Bronchial epithelial cell (primary cell): ENCODE results near the gene TESK2. TPM values are rescaled to one million over a fixed set of nuclear protein-coding genes. Genes with fewer than 3 reads are reported as not detected.

Source experiments
- DNase-seq: peaks from one replicate; pipeline ENCODE4 v3.0.0-alpha.2; 2010; ENCODE audit warnings: low read depth
- FAIRE-seq: peaks from 2 replicates; lab custom pipeline; 2011; peaks lifted over from hg19 to GRCh38; lab: Jason Lieb, UNC
- H3K27me3 ChIP-seq: 2 replicates; pipeline ENCODE4 v1.5.1; 2011; ENCODE audit warnings: low read length; ENCODE audit not compliant: control insufficient read depth, insufficient read depth
- H3K36me3 ChIP-seq: 2 replicates; pipeline ENCODE4 v1.5.1; 2011; ENCODE audit warnings: low read length; ENCODE audit not compliant: control insufficient read depth, insufficient read depth
- H3K4me3 ChIP-seq: 2 replicates; pipeline ENCODE4 v1.5.1; 2011; ENCODE audit warnings: mild to moderate bottlenecking, low read depth, low read length, control low read depth
- CTCF ChIP-seq: IDR thresholded peaks from 2 replicates; pipeline ENCODE4 v1.5.1; 2011; ENCODE audit warnings: mild to moderate bottlenecking, moderate library complexity, low read length, control low read depth, inconsistent platforms; ENCODE audit not compliant: insufficient read depth, severe bottlenecking
- total RNA-seq: library from RNA; depleted of rRNA; stranded (reverse); fragments of >200 nt; gene quantifications from 2 replicates; pipeline ENCODE4 v1.2.1, GENCODE V29; 2014

Gene TESK2
- total RNA-seq, 1 donor from 2014 or later: 1.6 TPM

GRCh38 chr1:45430490-45430889 lies 60.5 kb downstream of the TESK2 start:
- no peak for TF ChIP-seq CTCF
- FAIRE-seq: no peak
- Histone ChIP-seq H3K4me3 (no peak overlapping the region), H3K36me3 (no peaks in the 10 kb centered on the region), H3K27me3 (no peaks in the 10 kb centered on the region)
- no peak for DNase-seq

GRCh38 chr1:45429561-45430159 lies 61.3 kb downstream of the TESK2 start:
- Histone ChIP-seq H3K4me3 (no peak overlapping the region), H3K27me3 (no peaks in the 10 kb centered on the region), H3K36me3 (no peaks in the 10 kb centered on the region)
- DNase-seq: no peak
- no peak for FAIRE-seq
- no peak for TF ChIP-seq CTCF

DNA sequence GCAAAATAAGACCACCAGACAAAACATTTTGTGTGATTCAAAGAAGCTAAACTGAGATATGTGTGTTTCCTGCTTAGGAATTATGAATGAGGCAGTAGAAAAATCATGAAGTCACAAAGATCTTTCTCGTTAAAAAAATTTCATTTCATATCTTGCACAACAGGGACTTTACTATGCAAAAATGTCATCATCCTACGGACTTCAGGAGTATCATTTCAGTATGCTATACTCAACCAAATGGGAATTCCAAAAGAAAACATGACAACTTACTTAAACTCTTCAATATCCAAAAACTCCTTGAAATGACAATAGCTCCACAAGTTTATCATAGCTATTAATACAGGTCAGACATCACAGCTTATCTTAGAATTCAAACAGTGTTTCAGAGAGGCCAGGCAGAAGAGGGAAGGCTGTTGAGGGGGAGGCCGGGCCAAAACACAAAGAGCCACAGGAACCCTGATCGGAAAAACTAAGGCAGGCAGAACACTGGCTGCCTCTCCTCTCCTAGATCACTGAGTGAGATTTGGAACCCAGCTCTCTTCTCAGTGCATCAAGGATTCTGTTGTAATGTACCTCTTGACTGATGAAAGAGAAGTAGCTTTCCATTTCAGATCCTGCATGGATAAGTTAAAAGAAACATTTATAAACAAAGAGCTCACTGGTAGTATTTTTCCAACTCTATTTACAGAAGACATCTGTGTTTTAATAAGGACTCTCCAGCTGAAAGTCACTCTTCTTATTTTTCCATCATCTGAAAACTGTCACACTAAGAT lies 66.9 kb downstream of the TESK2 start:
- no peaks in the 10 kb centered on the region for H3K27me3 ChIP-seq
- no peak for TF ChIP-seq CTCF
- FAIRE-seq (no peak), DNase-seq (no peak)
- H3K4me3 ChIP-seq: no peak overlapping the region
- no peaks in the 10 kb centered on the region for H3K36me3 ChIP-seq

DNA sequence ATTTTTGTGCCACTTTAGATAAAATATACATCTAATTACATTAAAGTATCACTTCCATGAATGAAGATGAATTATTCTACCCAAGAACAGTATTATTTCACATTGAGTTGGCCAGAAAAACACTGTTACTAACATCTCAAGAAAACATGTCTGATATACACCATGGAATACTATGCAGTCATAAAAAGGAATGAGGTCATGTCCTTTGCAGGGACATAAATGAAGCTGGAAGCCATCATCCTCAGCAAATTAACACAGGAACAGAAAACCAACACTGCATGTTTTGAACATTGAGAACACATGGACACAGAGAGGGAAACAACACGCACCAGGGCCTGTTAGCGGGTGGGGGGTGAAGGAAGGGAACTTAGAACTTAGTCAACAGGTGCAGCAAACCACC lies 69.0 kb downstream of the TESK2 start:
- no peak for FAIRE-seq
- no peaks in the 10 kb centered on the region for H3K36me3 ChIP-seq
- no peak for DNase-seq
- H3K27me3 ChIP-seq: no peaks in the 10 kb centered on the region
- TF ChIP-seq CTCF: no peak
- no peak overlapping the region for H3K4me3 ChIP-seq

- DNase-seq (no peak), FAIRE-seq (no peak)
- no peaks in the 10 kb centered on the region for H3K27me3 ChIP-seq
- no peaks in the 10 kb centered on the region for H3K36me3 ChIP-seq
- TF ChIP-seq CTCF: no peak
- H3K4me3 ChIP-seq: no peak overlapping the region
Measured at GRCh38 chr1:45414746-45415145, 76.2 kb downstream of the TESK2 start.

DNA sequence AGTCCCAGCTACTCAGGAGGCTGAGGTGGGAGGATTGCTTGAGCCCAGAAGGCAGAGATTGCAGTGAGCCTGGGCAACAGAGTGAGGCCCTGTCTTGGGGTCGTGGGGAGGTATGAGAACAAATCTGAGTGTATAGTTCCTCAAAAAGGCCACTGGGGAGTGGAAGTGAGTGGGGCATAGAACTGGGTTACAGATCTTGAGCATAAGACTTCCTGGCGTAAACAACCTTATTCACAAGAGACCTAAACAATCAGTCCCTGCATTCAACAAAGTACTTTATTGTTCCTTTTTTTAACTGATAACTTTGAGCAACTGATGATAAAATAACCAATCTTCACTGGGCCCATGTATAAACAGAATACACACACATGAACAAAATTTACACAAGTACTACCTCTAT lies 78.1 kb downstream of the TESK2 start:
- H3K36me3 ChIP-seq: no peaks in the 10 kb centered on the region
- no peak for TF ChIP-seq CTCF
- no peaks in the 10 kb centered on the region for H3K27me3 ChIP-seq
- H3K4me3 ChIP-seq: no peak overlapping the region
- FAIRE-seq (no peak), DNase-seq (no peak)
